Lower leg skin (tissue), 4 donors: Measurements from ENCODE around the gene THAP10. TPM values are rescaled to one million over a fixed set of nuclear protein-coding genes. Genes with fewer than 3 reads are reported as not detected.

Experiments
- DNase-seq, 2 donors: peaks; one replicate each; pipeline ENCODE4 v3.0.0-alpha.2; 2019; ENCODE audit warnings: low spot score in 2 of 2
- H3K4me3 ChIP-seq: fragments of 200-600 bp; sonication (generic); 2 replicates; pipeline ENCODE4 v1.5.1; 2017; ENCODE audit warnings: mild to moderate bottlenecking, low read depth; ENCODE audit not compliant: poor library complexity, severe bottlenecking
- POLR2A ChIP-seq, 2 donors: fragments of 450-650 bp; IDR thresholded peaks; one replicate each; pipeline ENCODE4 v1.6.1; 2016 to 2017; ENCODE audit warnings: antibody characterized with exemption in 2 of 2, mild to moderate bottlenecking in 1 of 2, moderate library complexity in 1 of 2
- WGBS, 2 donors: methylation state at CpG; one replicate each; pipeline ENCODE4 v1.1.5; 2018; 5-methylcytosine and 5-hydroxymethylcytosine counted together
- intact Hi-C: fragments of 100-400 bp; cut with DNase I; formaldehyde crosslinking; loops from one replicate; pipeline ENCODE4 v1.15.0; 2023; ENCODE audit warnings: low total_unique reads
- total RNA-seq, 4 donors: library from RNA; depleted of rRNA; stranded (reverse); fragments of >200 nt; gene quantifications; one replicate each; pipeline ENCODE4 v1.1.0, GENCODE V29; 2016
- TF ChIP-seq, protein P1 (sequence below), 3 donors: fragments of 450-650 bp; IDR thresholded peaks; one replicate each; pipeline ENCODE4 v1.5.1; 2016; ENCODE audit warnings: antibody characterized with exemption in 3 of 3, mild to moderate bottlenecking in 3 of 3, moderate library complexity in 2 of 3

Gene THAP10
- total RNA-seq, 4 donors from 2014 or later, result 2.0 to 4.5 (median 2.9) TPM

DNA sequence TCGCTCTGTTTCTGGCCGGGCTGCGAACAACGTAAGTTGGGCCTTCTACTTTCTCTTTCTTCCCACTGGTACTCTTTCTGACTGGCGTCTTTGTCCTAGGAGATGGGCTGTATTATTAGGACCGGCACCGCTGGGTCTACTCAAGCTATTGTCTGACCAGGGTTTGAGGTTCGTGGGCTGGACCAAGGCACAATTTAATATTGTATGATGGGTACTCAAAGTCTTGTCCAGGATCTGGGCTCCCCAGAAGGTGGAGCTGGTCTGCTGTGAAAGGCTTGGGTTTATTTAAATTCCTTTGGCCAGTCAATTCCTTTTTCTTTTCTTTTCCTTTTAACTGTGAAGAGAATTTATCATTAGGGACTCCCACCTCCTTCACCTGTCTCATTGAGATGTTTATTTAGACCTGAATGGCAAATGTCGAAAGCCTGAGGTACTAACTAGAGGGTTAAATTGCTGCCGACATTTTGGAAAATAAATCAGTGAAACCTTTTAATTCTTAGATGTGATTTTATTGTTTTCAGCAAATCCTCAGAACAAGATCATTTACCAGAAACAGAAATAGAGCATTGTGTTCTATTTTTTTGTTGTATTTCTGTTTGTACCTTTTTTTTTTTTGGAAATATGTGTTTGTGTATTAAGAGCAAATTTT lies 803 bp upstream of the THAP10 start:
- H3K4me3 ChIP-seq, result peak overlapping the region; percentile 52
- no peak for DNase-seq
- no peak for TF ChIP-seq POLR2A (IDR thresholded peaks at IDR 0.05)
- TF ChIP-seq, protein P1, sequence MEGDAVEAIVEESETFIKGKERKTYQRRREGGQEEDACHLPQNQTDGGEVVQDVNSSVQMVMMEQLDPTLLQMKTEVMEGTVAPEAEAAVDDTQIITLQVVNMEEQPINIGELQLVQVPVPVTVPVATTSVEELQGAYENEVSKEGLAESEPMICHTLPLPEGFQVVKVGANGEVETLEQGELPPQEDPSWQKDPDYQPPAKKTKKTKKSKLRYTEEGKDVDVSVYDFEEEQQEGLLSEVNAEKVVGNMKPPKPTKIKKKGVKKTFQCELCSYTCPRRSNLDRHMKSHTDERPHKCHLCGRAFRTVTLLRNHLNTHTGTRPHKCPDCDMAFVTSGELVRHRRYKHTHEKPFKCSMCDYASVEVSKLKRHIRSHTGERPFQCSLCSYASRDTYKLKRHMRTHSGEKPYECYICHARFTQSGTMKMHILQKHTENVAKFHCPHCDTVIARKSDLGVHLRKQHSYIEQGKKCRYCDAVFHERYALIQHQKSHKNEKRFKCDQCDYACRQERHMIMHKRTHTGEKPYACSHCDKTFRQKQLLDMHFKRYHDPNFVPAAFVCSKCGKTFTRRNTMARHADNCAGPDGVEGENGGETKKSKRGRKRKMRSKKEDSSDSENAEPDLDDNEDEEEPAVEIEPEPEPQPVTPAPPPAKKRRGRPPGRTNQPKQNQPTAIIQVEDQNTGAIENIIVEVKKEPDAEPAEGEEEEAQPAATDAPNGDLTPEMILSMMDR (IDR thresholded peaks at IDR 0.05), result no peak
- intact Hi-C loops, result no loop called here
- 4% methylated on average over 10 of the region's 10 CpGs for WGBS, 2 donors

DNA sequence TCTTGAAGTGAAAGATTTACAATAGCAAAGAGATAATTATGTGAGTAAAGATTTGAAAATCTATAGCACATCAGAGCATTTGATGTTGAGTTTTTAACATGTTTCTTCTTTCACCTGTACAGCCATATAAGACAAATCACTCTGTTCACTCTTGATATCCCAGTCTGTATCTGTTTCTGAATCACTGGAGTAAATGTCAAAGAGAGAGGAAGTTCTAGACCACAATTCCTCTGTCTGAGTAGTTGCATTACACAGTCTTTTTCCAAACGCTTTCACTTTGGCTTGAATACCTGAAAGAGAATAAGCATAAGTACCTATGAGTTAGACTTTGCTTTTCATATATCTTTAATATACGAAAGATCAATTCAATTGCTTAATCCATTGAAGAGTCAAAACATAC lies 9.9 kb downstream of the THAP10 start:
- no peak for TF ChIP-seq POLR2A (IDR thresholded peaks at IDR 0.05)
- TF ChIP-seq, protein P1 (IDR thresholded peaks at IDR 0.05), result no peak
- DNase-seq, result no peak
- H3K4me3 ChIP-seq, result no peak overlapping the region
- WGBS, 2 donors, result 86% methylated on average over 2 of the region's 2 CpGs
- intact Hi-C loops, result no loop called here

DNA sequence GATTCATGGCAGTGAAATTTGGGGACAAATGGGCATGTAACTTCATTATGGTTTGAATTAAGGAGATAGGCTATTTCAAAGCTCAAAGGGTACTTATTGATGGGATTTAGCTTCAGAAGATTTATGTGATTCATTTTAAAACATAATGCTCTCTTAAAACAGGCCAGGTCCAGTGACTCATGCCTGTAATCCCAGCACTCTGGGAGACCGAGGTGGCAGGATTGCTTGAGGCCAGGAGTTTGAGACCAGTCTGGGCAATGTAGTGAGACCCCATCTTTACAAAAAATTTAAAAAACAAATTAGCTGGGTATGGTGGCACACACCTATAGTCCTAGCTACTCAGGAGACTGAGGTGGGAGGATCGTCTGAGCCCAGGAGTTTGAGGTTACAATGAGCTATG lies 11.5 kb downstream of the THAP10 start:
- intact Hi-C loops, result no loop called here
- no peak for DNase-seq
- TF ChIP-seq, protein P1 (IDR thresholded peaks at IDR 0.05), result no peak
- TF ChIP-seq POLR2A (IDR thresholded peaks at IDR 0.05), result no peak
- 83 to 94% methylated on average over 2 of the region's 2 CpGs for WGBS, 2 donors
- no peak overlapping the region for H3K4me3 ChIP-seq

DNA sequence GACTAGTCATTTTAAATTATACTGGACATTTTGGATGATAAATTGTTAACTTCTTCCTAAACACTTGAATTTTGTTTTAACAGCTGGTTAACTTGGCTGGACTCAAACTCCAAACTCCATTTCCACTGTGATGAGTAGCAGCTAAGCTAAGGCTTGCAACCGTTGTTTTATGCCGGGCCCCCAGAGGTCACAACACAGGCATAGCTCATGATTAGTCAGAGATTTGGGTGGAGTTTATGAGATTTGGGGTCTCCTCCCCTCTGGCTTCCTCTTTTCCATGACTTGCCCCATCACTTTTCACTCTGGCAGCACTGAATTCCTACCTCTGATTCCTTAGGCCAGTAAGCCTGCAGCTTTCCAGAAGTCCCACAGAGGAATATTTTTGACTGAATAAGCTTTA lies 12.8 kb downstream of the THAP10 start:
- no peak for DNase-seq
- no peak overlapping the region for H3K4me3 ChIP-seq
- 73 to 86% methylated on average over 2 of the region's 2 CpGs for WGBS, 2 donors
- intact Hi-C loops, result no loop called here
- TF ChIP-seq POLR2A (IDR thresholded peaks at IDR 0.05), result no peak
- TF ChIP-seq, protein P1 (IDR thresholded peaks at IDR 0.05), result no peak

DNA sequence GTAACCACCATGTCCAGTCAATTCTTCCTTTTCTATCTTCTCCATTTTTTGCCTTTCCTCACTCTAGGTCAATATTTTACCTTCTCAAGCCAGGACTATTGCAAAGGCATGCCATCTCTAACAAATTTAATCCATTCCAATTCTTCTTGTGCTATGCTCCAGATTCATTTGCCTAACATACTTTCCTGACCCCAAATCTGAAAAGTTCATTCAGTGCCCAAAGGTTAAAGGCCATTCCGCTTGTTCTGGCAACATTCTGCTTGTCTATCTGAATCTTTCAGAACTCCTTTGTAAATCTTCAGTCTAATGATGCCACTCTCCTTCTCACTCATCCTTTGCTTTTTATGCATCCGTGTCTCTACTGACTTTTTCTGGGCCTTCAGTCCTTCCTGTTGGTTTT lies 15.6 kb downstream of the THAP10 start:
- intact Hi-C loops, result no loop called here
- 79 to 81% methylated on average over 2 of the region's 2 CpGs for WGBS, 2 donors
- no peak for DNase-seq
- no peak for TF ChIP-seq POLR2A (IDR thresholded peaks at IDR 0.05)
- TF ChIP-seq, protein P1 (IDR thresholded peaks at IDR 0.05), result no peak
- no peak overlapping the region for H3K4me3 ChIP-seq

DNA sequence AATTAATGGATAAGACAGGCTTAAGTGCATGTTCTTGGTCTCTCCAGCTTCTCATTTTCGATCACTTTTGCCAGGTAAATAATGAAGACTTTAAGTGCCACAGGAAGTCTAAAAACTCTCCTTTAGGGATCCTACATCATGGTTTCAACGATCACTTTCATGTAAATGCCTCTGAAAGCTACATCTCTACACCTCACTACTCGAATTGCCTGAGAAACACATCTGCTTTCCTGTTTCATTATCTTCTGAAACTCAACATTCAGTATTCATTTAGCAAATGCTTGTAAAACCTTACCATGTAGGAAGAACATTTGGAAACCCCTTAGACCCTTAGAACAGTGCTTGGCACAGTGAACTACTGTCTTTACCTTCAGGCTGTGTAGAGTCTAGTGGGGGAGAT lies 16.2 kb downstream of the THAP10 start:
- intact Hi-C loops, result no loop called here
- no peak overlapping the region for H3K4me3 ChIP-seq
- TF ChIP-seq, protein P1 (IDR thresholded peaks at IDR 0.05), result no peak
- TF ChIP-seq POLR2A (IDR thresholded peaks at IDR 0.05), result no peak
- DNase-seq, result no peak
- WGBS, 2 donors, result 65 to 79% methylated on average over 3 of the region's 3 CpGs
